SK-N-DZ (cell line): ENCODE results near the gene HOXA11.

Source experiments
- DNase-seq: peaks from one replicate; pipeline ENCODE4 v3.0.0-alpha.2; 2015; ENCODE audit warnings: low spot score

The HOXA11 gene

DNA sequence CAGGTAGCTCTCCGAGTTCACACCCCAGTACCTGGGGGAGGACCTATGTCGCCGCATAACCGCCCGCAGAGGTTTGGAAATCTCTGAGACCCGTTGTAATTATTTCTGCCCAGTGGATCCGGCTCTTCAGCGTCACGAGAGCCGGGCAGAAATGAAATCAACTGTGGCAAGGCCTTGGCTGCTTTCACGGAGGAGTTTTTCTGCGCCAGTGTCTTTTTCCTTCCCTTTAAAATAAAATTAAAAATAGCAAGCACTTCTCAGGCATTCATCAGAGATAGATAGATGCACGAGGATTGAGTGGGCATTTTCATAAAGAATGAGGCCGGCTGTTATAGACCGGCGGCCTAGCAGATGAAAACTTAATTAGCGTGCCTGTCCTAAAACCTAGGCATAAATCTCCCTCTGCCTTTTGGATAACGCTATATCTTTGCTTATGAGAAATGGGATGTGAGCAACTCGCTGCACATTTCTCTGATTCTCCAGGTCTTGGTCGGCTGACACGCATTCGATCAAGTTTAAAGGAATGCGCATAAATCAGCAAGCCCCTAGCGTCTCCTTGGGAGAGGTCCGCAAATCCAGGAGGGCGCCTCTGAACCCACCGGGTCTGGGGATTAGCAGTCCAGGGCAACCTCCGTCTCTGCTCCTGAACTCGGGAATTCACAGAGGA lies 8.4 kb upstream of the HOXA11 start:
- no peak for DNase-seq

DNA sequence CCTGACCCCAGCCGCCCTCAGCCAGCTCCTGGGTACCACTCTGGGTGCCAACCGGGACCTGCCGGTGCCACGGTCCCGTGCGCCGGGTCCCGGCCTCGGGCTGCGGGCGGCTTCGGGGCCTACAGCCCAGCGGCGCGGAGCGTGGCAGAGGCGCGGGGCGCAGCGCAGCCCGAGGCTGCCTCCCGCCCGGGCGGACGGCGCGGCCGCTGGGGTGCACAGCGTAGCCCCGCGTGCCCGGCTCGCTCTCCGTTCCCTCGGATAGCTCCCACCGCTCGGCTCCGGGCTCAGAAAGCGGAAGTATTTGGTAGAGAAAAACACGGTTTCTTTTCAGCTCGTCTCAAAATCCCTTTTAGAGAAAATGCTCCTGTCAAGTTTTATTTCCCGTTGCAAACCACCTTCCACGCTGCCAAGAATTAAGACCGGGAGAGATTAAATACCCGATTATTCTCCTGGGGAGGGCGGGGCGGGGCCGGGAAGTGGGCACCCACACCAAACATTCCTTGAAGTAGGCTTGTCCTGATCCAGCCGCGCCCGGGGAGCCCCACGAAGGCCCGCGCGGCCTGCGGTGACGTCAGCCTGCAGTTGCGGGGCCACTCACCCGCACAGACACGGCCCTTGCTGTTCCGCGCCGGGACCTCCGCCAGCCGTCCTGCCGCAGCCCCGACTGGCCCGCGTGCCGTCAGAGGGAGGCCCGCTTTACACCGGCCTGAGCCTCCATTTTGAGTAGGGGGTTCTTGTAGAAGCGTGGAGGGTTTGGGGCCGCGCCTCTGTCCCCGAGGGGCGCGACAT lies 7.7 kb upstream of the HOXA11 start:
- DNase-seq, result no peak

DNA sequence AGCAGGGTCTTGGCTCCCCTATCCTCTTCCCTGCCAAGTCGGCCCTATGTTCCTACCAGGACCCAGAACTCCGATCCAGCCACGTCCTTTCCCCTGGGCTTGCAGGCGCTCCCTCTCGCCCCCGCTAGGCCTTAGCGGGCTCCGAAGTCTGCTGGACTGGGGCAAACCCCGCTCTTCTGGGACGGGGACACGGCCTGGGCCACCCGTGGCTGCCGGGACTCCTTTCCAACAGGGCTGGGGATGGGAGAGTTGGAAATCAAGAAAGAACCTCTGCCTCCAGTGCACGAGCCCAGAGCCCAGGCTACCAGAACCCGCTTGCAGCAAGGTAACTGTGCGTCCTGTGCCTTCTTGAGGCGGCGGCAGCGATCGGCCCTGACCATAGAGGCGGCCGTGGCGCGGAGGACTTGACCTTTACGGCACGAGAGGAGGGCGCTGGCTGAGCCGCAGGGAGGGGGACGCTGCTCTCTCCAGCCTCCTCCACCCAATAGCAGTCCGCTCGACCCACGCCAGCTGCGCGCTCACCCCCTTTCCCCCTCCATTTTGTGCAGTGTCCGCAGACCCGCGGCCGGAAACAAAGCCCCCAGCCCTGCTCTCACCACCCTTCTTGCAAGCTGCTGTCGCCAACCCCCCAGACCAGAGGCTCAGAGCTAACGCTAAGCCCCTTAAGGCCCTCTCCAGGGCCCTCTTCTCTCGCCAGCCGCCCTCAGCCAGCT lies 7.0 kb upstream of the HOXA11 start:
- no peak for DNase-seq

DNA sequence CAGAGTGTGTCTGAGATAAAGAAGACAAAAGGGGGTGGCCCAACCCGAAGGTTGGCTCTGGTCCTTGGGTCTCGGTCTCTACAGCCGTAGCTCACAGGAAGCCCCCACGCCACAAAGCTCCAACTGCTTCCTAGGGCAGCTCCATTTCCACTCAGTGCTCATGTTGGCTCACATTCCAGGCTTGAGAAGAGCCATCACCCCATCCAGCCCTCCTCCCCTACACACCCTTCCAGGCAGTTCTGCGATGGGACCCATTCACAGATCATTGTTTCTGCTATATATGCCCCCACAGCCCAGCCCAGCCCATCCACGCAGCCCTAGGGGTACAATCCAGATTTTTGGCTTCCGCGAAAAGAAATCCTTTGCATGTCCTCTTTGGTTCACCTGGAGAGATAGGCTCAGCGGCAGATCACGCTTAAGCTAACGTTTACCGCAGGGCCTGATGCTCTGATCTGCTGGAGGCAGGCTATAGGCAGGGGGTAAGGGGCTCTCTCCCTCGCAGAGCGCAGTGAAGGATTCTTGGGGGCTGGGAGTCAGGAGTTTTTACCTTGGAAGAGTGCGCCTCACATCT lies 6.2 kb upstream of the HOXA11 start:
- DNase-seq, result no peak

DNA sequence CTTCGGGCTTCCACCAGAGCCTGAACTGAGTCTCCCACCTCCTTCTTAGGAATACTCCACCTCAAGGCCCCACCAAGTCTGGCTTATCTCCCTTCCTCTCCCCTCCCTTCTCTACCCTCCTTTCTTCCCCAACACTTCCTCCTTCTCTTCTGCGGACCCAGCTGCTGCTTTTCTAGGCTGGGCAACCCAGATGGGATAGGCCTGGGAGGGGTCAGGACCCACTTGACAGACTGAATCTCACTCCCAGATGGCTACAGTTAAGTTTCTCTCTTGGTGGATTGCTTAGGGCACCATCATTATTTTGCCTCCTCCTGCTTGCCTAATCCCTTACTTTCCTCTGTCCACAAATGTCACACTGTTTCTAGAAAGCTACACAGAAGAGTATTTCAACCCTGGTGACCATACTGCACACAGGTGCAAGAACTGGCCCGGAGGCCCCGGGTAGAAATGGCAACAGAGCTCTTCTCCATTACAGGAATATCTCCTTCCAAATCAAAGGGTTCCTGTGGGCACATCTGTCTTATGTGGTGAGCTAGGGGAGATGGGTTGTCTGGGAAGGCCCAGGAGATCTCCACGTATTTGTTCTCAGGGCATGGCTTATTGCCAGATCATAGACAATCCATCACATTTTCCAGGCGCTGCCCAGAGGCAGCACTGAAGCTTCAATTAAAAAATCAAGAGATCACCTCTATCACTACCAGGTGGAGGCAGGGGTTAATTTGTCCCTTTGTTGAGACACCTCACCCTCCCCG lies 5.1 kb upstream of the HOXA11 start:
- no peak for DNase-seq

DNA sequence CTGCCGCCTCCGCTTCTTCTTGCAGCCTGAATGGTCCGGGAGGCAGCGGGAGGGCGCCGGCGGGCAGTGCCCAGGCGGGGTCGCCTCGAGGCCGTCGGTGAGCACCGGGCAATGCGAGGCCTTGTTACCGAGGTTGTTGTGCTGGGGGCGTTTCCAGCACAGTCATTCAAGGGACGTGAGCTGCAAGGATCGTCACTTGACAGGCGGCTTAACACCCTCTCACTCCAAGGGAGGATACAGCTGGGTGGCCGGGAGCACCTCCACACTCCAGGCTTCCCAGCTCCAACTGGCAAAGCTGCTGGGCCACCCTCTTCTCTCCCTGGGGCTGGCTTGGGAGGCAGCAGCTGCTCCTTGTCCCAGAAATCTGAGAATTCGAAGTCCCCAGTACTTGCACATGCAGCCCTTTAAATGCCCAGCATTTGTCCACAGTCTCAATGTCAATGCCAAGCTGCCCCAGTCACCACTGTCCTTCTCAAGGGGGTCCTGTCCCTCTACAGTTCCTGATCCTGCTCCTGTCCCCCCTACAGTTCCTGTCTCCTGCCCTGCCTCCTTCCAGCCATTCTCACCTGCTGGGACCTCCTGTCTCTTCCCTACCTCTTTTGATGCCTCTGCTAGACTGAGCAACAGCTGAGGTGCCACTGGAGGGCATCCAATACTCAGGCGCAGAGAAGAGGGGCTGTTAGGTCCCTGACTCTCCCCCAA lies 4.4 kb upstream of the HOXA11 start:
- no peak for DNase-seq

DNA sequence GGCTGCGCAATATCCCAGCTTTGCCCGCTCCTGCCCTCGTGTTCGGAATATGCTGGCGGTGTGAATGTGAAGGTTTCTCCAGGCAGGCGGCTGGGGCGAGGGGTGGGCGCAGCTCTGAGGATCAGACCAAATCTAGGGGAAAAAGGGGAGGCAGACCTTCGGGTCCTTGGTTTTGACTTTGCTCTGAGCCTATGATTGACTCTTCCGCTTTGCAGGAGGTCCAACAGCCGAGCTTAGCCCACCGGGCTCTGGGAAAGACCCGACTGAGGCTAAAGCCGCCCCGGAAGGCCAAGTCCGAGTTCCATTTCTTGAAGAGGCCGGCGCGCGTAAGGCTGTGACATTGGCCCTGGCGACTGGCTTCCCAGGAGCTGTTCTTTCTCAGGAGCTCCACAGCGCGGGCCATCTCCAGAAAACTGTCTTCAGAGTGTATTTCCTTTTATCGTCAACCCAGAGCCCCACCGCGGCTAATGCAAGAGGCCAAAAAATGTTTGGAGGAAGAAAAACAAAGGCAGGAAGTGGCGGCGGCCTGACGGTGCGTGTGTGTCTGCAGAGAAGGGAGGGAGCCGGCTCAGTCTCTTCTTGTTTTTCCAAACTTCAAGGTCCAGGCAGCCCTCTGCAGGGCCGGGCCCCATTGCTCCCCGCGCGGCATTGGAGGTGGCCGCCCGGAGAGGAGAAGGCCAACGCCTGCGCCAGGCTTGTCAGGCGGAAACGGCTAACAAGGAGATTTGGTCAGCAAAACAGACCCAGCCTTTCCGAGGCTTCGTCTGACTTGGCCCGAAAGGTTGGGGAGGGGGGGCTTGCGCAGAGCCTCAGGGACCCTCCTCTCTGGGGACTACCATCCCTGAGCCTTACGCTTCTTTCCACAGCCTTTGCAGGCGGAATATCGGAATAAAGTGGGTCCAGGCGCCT lies 3.6 kb upstream of the HOXA11 start:
- no peak for DNase-seq

DNA sequence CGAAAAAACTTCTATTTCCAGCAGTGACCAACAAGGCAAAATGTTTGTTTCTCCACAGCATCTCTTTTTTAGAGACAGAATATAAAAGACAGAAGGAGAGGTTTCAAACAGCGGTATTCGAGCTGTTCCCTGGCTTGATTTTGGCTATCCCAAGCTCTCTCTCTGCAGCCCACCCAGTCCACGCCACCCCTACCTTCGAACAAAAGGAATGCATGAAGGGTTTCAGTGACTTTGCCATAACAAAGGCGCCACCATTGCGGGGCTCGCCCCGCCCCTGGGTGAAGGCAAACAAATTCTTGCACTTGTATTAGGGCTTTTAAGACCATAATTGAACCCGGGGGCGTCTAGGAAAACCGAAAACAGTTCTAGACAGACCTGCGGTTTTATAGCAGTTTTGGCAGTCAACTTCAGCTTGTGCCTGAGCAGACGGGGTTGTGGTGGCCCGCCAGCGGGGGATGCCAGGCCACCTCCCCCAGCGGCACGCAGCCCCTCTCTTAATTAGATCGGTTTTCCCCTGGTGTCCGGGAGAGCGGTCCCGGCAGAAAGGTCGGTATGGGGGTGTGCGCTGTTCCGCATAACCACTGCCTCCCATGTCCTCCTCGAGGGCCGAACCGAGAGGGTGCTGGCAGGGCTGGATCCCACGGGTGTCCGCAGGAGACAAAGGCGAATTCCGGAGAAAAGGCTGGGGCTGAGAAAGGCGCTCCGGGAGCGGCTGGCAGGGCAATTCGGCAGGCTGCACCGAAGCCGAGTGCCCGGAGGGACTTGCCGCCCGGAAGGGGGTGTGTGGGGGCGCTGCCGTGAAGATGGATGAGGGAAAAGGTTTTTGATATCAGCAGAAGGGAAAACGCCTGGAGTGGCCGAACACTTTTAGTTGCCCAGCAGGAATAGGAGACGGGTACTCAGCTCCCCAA lies 2.7 kb upstream of the HOXA11 start:
- no peak for DNase-seq

DNA sequence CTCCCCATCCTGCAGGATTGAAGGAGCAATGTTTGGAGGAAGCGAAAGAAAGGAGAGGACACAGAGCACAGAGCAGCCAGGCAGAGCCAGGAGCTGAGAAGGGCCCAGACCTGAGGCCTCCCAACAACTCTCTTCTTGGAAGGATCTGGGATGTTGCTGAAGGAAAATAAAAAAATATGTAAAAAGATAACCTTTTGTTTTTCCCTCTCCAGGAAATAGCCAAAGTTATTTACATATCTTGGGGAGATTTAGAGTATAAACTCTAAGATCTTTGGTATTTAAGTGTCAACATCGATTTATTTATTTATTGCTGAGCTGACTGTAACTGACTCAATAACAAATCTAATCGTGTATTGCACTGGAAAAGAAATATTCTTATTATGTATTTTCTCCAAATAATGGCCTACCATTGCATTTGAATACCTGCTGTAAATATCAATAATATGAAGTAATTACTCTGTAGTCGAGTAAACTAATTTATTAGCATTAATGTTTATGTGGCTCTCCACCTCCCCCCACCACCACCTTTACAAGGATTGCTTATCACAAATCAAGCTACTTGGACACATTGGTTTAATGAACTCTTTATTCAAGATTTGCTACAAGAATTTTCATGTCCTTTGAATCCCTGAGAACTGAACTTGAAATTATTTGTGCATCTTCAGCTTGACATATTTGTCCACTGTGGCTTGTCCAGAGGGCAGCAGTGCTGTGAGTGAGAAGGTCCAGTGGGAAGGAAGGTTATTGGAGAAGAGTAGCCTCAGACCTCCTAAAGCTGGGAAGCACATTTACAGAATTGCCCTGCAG lies 1.8 kb upstream of the HOXA11 start:
- DNase-seq, result no peak

DNA sequence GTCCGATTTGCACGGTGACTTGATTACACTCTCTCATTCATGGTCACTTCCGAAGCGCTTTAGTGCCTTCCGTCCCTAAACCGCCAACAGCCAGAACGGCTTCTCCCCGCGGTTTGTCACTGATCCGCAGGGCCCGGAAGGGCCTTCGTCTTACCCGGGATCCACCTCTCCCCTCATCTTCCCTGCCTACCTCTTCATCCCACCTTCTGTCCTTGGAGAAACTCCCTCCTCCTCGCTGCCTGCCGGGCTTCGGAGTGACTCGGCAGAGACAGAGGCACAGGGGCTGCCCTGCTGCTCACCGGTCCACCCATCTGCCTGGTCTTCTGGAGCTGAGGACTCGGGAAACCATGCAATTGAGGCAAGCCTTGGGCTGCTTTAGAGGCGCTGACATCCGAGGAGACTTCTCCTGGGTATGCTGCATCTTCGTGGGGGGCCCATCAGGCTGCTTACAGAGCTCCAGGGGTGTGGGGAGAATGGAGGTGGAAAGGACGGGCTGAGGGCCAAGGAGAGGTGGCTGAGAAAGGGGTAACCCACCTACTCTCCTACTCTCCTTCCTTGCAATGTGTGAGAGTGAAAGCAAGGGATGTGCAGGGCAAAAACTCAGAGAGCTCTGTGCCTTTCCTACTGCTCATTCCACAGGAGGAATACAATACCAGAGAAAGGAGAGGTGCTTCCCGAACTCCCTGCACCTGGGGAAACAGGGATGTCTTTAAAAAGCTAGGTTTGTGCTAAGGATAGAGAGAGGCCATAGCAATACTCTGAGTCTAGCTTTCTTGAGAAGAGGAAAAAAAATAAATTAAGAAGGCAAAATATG lies 1.0 kb upstream of the HOXA11 start:
- DNase-seq, result no peak

DNA sequence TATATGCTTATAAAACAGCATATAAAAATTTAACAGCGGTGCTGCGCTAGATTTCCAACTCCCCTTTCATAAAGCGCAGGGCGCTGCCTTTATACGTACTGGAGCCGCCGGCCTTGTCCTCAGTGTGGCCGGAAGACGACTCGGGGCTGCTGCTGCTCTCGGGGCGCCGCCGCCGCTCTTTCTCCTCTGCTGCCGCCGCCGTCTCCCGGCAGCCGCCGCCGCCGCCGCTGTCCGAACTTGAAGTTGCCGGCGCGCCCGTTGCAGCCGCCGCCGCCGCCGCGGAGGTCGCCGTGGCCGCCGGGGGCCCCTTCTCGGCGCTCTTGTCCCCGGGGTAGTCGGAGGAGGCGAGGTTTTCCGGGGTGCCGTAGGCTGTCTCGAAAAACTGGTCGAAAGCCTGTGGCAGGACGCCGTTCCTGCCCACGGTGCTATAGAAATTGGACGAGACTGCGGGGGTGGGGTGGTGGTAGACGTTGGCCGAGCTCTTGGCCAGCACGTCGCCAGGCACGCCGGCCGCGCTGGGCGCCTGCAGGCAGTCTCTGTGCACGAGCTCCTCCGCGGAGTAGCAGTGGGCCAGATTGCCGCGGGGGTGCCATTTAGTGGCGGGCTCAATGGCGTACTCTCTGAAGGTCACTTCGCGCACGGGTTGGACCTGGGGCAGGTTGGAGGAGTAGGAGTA lies 557 bp downstream of the HOXA11 start:
- no peak for DNase-seq

DNA sequence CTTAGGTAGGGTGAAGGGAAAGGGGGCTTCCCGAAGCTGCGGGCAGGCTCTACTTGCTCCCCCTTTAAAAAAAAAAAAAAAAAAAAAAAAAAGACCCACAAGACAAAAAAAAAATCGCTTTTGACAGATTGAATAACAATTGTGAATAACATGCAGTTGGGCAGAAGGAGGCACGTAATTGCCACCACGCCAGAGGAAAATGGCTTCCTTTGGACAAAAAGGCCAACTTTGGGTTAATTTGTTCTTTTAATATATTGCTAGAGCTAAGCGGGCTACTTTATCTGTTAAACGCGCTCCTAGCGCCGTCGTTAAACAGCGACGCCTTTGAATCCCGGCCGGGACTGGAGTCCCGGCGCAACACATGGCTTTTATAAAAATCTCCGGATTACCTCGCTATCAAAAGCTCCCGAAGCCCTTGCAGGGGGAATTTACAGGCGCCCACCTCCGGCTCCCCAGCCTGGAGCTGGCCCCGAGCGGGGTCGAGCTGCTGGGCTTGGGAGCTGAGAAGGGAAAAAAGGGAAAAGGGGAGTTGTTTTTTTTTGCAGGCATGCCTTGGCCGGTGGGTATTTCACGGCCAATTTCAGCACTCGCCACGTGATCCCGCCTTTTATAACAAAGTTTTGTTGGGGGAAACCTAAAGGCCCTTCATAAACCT lies 1.2 kb downstream of the HOXA11 start:
- no peak for DNase-seq

GRCh38 chr7:27182861-27183681 lies 2.0 kb downstream of the HOXA11 start:
- no peak for DNase-seq

DNA sequence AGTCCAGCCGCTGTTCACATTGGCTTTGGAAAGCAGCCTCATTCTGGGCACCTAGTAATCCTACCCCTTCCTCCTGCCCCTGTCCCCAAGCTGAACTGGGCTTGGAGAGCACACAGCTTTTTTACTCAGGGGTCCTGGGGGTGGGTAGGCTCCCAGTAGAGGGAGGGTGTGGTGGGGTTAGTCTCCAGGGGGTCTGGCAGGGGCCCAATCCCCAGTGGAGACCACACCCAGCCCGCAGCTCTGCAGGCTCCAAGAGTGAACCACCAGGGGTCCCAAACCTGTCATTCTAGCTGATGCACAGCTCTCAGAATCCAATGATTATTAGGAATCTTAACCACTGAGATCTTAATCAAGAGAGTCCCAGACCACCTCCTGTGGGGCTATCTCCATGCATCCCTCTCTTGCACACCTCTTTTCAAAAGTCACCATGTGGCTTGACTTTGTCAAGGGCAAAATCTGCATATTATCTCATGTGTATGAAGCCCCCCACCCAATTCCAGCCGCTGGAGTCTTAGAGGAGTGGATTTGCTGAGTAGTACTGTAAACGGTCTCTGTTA lies 2.7 kb downstream of the HOXA11 start:
- DNase-seq, result no peak

DNA sequence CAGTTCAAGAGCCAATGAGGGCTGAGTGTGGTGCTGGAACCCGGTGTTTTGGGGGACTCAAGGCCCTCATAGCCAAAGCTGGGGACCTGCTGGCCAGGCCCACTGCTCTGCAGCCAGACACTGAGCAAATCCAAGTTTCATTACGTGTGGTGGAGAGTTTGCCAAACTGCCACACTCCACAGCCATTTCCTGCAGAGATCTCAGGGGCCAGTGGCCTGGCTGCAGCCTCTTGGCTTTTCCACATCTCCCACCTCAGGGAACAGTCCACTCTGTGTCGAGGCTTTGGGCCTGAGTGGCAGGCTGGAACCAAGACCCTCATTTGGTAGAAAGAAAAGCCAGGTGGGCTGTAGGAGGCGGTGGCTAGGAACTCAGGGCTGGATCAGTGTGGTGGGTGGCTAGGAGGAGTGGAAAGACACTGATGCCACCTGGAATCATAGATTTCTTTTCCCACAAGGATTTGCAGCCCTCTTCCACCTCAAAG lies 3.2 kb downstream of the HOXA11 start:
- DNase-seq, result no peak
